Uterus (tissue), 2 donors: Measurements from ENCODE around the gene CCDC85A.

Experiments used
- CTCF ChIP-seq, 4 experiments: fragments of 200-600 bp in 2 of 4; fragments of 450-650 bp in 2 of 4; sonication (generic) in 2 of 4; IDR thresholded peaks; one replicate each; pipeline ENCODE4 v1.5.1; 2016 to 2019; ENCODE audit warnings: antibody characterized with exemption in 4 of 4, mild to moderate bottlenecking in 2 of 4, moderate library complexity in 1 of 4
- POLR2A ChIP-seq, 2 donors: fragments of 450-650 bp; IDR thresholded peaks; one replicate each; pipeline ENCODE4 v1.6.1; 2016; ENCODE audit warnings: antibody characterized with exemption in 2 of 2, mild to moderate bottlenecking in 1 of 2, moderate library complexity in 1 of 2

- TF ChIP-seq CTCF (IDR thresholded peaks at IDR 0.05) = no peak
- no peak for TF ChIP-seq POLR2A (IDR thresholded peaks at IDR 0.05)
Observed at GRCh38 chr2:56202381-56203121, 18.8 kb downstream of the CCDC85A start.
